Left lobe of liver (tissue), 2 donors: ENCODE data around the gene IRS2. TPM values are rescaled to one million over a fixed set of nuclear protein-coding genes. Genes with fewer than 3 reads are reported as not detected.

ENCODE experiments used
- ATAC-seq: fragments of 200-7000 bp; cut with Tn5 transposase; one replicate; pipeline ENCODE4 v1.9.1; 2020; ENCODE audit warnings: mild to moderate bottlenecking, moderate library complexity
- DNase-seq: peaks from one replicate; pipeline ENCODE4 v3.0.0-alpha.2; 2020; ENCODE audit warnings: low spot score
- total RNA-seq: library from RNA; stranded (reverse); gene quantifications from one replicate; pipeline ENCODE4 v1.2.1, GENCODE V29; 2021
- donor health status: DM: no; HTN: no; CAD: no; lungs with moderate emphysema.
- donor health status: DM: no; HTN: yes; CAD: no.

The IRS2 gene
- total RNA-seq, 1 donor from 2014 or later: 13.1 TPM

DNA sequence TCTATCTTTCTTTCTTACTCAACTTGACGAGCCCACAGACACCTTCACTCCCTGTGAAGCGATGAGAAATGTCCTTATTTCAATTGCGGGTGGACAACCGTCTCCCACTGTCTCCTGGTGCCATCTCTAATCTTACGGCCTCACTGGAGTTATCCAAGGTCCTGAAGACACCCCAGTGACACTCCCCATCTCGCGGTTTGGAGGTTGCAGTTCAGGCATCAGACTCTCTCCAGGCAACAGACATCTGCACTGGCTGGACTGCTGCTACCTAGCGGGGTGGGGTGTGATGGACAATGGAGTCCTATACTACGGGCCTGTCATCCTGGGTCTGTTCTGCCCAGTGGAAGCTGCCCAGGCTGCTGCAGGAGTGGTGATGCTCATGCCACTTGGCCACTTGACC lies 18.3 kb upstream of the IRS2 start:
- DNase-seq (no peak), ATAC-seq (no peak)

DNA sequence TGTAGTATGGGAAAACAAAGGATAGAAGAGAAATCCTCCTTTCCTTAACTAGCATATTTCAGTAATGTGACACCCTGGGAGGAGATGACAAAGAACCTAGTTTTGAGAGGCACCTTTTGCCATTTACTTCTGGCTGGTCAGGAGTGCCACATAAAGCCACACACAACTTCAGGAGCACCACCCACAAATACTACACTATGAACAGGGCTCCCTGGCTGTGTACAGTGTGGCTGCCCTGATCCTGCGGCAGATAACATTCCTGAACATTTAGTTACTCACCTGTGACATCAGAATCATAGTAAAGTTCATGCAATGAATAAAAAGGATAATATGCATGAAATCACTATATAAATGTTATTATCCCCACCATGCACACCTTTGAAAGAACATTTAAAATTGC lies 17.4 kb upstream of the IRS2 start:
- ATAC-seq: peak; percentile 48
- no peak for DNase-seq

DNA sequence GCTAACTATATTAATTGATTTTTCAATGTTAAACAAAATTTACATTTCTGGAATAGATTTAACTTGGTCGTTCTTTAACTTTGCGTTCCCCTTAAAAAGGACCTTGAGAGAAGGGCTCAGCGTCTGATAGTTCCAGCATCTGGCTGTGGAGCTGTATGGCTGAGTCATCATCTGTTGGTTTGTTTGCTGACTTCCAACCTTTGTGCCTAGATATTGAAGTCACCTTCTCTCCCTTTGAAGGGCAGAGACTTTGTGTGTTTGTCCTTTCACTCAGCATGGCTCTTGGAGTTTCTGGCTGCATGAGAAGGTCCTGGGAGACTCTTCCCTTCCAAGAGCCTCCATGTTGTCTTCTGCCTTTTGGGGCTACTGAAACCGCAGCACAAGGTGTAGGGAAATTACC lies 16.6 kb upstream of the IRS2 start:
- ATAC-seq: peak; percentile 99

DNA sequence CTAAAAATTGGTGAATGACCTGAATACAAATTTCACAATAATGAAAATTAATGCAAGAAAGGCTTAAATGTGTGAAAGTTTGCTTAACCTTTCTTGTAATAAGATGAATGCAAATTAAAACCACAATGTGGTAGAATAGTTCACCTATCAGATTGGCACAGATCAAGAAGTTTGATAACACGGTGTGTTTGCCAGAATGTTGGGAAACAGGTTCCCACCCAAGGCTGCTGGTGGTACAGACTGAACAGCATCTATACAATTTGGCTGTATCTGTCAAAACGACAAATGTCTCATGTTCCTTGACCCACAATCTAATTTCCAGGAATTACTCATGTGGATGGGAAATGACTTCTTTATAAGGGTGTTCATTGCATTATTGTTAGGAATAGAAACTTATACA lies 8.6 kb upstream of the IRS2 start:
- DNase-seq: no peak
- ATAC-seq: no peak

More for the DNA sequence above, 16.6 kb upstream of the IRS2 start:
- no peak for DNase-seq

DNA sequence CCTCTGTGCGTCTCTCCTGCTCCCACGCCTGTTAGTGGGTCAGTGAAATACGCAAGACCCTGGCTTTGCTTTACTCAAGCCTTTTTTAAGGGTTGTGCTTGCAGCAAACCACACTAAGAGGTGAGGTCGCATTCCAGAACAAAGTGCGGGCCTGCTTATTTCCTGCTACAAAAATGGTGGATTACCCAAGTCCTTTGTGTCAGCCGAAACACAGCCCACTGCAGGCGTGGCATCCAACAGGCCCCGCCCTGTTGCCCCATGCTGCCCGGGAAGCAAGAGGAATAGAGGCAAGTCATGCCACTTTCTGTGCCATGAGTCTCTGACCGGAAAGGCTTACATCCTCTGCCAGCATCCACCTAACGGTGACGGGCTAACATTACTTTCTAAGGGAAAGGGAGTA lies 7.7 kb upstream of the IRS2 start:
- ATAC-seq (no peak), DNase-seq (no peak)

DNA sequence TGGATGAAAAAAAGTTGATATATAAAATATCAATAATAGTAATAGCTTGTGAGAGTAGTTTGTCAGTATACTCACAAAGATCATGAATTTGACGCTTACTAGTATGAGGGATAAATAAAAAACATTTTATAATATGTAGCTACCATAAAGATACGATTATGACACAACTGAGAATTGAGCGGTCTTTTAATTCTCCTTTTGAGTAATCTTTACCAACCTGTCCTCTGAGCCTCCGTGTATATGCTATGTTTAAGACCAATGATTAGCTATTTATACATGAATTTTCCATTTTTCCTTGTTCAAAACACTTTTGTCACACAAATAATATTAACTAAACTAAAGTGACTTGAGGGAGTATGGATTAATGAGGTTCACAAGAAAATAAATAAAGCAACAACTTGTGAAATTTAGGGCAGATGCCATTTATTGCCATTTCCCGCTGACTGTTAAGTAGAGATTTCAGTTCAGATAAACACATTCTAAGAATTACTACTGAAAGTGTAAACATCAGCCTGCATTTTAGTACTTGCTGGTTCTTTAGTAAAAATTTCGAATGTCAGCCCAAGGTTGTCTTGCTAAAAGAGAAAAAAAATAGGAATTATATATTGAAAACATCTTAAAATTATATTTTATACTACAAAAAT lies 6.2 kb upstream of the IRS2 start:
- DNase-seq (no peak), ATAC-seq (no peak)

DNA sequence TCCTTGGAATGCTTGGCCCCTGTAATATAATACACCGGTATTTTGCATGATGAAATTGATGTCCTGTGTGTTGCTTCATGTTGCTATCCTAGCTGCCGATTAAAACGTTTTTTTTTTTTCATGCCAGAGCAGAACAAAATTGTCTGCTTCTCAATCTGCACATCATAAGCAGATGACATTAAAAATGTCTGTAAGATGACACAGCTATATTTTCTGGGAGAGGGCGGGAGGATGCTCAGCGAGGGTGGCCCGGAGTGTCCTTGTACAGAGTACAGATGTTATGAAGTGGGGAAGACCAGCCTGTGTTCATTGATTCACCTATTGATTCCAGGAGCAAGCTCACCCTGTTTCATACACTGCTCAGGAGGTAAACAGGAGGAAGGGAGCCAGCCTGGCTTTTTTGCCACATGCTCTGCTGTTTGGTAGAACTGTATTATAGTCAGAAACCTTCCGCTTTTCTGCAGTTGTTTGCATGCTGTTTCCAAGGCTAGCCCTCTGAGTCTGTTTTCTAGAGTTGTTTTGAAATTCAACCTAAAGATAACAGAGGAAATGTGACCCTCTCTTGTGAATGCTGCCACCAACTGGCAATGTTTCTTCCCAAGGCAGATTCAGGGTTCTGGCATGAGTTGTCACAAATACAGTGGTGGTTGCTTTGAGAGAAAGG lies 4.7 kb upstream of the IRS2 start:
- ATAC-seq: peak; percentile 38
- no peak for DNase-seq

DNA sequence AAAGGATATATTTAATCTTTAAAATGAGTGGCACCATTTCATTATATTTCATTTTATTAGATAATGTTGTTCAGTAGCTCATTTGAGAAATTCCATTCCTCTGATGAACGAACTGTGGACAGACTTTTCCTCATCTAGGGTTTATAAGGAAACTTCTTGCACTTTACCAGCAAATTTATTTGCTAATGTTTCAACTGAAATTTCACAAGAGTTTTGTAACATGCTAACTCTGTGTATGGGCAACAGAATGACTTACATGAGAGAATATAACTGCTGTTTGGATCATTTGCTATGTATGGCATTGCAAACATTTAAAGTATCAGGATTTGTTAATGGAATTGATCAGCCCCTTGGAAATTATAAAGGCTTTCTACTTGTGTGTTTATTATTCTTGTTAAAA lies 3.7 kb upstream of the IRS2 start:
- ATAC-seq (no peak), DNase-seq (no peak)

DNA sequence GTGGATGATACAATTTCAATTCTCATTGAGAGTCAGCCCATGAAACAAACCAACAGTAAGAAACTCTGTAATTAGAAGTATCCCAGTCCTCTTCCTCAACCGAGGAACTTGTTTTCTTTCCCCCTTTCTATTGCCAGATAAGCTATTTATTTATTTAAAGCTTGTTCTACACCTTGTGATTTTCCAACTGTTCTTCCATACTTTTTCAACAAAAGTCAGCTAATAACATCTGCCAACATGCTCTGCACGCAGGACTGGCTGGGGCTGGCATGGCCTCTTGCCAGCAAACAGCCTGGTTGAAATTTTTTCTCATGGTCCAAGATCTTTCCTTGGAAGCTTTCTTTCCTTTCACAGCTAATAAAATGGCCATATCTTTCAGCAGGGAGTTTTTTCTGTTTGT lies 2.9 kb upstream of the IRS2 start:
- DNase-seq (peak; percentile 71), ATAC-seq (no peak)

DNA sequence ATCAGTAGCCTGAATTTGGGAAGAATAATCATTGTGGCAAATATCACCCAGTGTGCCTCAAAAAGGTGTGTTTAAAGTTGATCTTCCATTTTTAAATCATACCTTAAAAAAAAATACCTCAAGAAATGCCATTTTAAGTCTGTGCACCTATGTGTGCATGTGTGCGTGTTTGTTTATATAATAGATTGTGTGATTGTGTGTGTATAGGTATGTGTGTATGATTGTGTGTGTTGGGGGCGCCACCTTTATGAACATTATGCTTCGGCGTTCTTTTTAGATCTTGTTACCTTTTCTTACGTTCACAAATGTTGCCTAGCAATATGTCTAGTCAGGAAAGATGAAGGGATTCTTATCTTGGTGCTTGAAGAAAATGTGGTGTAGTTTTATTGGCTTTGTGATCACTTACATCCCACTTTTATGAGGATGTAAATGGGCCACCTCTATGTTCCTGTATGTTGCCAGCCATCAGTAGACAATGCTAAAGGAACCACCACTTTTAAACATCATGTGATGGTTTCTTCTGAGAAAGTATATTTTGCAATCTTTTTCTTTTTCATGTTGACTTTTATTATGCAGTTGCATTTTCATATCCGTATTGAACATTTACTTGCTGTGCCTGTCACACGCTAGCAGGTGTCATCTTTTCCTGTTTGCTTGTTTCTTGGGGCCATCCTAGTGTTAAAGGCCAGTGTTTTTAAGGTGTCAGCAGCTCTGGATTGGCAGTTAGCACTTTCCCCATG lies 2.2 kb upstream of the IRS2 start:
- DNase-seq (no peak), ATAC-seq (no peak)

DNA sequence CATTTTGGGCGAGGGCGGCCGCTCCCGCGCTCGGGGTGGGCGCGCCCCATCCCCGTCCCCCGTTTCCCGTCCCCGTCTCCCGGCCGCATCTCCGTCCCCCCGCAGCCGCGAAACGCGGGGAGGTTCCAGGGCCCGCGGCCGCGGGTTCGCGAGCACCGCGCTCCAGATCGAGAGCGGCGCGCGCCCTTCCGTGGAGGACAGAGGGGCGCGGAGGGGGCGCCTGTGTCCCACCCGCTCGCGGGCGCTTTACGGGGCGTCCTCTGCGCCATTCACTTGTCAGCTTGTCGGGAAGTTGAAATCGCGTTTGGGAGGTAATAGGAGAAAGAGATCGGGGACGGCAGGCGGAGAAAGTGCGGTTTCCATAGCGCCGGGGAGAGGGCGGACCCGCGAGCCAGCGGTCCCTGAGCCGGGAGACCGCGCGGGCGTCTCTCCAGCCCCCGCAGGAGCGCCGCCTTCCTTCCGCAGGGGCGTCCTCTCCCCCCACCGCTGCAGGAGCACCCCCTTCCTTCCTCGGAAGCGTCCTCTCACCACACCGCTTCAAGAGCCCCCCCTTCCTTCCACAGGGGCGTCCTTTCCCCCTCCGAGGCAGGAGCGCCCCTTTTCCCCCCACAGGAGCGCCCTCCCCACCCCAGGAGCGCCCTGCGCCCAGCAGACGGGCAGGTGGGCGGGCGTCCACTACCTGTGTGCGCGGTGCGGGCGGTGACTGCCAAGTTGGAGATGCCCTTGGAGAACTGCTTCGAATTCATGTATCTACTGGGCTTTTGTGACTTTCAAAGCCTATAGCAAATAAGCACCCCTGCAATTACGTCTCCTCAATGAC lies 962 bp upstream of the IRS2 start:
- DNase-seq: no peak
- ATAC-seq: peak; percentile 13

DNA sequence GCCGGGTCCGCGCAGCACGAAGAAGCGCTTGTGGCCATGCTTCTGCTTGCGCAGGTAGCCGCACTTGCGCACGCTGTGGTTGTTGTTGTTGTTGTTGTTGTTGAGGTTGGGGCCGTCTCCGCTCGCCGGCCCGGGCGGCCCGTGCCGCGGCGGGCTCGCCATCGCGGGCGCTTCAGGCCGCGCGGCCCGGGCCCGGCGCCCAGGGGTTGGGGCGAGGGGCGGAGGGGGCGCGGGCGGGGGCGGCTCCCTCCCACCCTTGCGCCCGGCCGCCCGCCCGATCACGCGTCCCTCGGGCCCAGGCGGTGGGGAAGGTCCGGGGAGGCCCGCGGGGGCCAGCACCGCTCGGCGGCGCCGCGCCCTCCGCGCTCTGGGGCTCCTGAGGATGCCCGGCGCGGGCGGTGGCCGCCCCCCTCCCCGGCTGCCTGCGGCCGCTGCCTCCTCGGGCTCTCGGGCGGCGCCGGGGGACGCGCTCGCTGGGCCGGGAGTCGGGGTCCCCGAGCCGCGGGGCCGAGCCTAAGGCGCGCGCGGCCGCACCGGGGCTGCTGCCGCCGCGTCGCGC lies 412 bp downstream of the IRS2 start:
- DNase-seq (no peak), ATAC-seq (no peak)

DNA sequence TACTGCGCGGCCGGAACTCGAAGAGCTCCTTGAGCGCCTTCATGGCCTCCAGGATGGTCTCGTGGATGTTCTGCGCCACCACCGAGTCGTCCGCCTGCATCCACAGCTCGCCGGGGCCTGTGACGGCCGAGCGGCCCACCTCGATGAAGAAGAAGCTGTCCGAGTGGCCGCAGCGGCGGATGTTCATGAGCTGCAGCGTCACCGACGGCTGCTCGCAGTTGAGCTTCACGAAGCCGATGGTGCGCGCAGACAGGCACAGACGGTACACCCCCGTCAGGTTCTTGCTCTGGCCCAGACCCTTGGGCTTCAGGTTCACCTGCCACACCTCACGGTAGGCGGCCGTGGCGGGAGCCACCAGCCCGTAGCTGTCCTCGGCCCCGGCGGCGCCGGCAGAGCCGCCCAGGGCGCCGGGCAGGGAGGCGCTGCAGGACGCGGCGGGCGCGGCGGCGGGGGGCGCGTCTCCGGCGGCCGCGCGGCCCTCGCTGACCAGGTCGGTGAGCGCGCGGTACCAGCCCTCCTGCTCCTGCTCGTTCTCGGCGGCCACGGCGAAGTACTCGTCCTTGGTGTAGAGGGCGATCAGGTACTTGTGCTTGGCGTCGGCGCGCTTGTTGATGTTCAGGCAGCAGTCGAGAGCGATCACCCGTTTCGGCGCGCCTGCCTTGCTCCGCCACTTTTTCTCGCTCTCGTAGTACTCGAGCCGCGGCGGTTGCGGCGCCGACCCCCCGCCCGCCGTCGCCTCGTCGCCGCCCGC lies 1.1 kb downstream of the IRS2 start:
- peak; percentile 64 for DNase-seq
- peak; percentile 12 for ATAC-seq

DNA sequence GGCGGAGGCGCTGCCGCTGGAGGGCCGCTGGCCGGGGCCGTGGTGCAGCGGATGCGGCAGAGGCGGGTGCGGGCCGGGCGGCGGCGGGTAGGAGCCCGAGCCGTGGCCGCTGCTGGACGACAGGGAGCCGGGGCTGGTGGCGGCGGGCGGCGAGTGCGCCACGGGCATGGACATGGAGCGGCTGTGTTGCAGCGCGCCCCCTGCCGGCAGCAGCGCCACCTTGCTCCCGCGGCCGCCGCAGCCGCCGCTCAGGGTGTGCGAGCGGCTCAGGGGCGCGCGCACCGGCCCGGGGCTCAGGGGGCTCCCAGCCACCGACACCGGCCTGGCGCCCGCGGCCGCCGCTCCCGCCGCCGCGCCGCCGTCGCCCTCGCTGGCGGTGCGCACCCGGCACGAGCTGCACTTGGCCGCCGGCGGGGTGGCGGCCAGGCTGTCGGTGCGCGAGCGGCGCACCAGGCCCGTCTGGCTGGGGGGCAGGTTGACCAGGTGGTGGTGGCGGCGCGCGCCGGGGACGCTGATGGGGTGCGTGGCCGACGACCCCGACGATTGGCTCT lies 1.7 kb downstream of the IRS2 start:
- peak; percentile 86 for DNase-seq
- ATAC-seq: peak; percentile 64

DNA sequence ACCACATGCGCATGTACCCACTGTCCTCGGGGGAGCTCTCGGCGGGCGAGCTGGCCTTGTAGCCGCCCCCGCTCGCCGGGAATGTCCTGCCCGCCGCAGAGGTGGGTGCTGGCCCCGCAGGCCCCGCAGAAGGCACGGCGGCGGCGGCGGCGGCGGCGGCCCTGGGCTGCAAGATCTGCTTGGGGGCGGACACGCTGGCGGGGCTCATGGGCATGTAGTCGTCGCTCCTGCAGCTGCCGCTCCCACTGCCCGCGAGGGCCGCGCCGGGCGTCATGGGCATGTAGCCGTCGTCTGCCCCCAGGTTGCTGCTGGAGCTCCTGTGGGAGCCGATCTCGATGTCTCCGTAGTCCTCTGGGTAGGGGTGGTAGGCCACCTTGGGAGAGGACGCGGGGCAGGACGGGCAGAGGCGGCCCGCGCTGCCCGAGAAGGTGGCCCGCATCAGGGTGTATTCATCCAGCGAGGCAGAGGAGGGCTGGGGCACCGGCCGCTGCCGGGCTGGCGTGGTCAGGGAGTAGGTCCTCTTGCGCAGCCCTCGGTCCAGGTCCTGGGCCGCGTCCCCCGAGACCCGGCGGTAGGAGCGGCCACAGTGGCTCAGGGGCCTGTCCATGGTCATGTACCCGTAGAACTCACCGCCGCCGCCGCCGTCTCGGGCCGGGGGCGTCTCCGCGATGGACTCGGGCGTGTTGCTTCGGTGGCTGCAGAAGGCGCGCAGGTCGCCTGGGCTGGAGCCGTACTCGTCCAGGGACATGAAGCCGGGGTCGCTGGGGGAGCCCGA lies 2.4 kb downstream of the IRS2 start:
- ATAC-seq: no peak

DNA sequence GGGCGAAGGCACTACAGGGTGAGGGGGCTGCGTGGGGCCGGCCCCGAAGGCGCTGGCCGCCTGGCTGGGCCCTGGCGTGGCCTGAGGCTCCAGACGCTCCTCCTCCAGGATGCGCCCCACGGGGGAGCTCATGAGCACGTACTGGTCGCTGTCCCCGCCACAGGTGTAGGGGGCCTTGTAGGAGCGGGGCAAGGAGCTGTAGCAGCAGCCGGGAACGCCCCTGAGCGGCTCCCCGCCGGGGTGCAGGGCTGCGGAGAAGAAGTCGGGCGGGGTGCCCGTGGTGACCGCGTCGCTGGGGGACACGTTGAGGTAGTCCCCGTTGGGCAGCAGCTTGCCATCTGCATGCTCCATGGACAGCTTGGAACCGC lies 3.0 kb downstream of the IRS2 start:
- ATAC-seq: no peak
- no peak for DNase-seq

More for the DNA sequence above, 2.4 kb downstream of the IRS2 start:
- DNase-seq: no peak

DNA sequence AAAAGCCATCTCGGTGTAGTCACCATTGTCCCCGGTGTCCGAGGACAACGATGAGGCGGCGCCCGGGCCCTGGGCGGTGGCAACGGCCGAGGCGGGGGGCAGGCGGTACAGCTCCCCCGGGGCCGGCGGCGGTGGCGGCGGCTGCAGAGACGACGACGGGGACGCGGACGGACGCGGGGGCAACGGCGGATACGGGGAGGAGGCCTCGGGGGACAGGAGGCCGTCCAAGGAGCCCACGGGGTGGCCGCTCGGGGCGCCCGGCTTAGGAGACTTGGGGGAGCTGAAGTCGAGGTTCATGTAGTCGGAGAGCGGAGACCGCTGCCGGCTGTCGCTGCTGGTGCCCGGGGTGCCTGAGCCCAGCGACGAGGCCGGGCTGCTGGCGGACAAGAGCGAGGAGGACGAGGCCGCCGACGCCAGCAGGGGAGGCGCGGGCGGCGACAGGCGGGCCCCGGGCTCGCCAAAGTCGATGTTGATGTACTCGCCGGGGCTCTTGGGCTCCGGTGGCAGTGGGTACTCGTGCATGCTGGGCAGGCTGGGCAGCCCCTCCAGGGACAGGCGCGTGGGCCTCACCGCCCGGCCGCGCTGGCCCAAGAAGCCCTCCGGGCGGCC lies 3.5 kb downstream of the IRS2 start:
- ATAC-seq (no peak), DNase-seq (no peak)

DNA sequence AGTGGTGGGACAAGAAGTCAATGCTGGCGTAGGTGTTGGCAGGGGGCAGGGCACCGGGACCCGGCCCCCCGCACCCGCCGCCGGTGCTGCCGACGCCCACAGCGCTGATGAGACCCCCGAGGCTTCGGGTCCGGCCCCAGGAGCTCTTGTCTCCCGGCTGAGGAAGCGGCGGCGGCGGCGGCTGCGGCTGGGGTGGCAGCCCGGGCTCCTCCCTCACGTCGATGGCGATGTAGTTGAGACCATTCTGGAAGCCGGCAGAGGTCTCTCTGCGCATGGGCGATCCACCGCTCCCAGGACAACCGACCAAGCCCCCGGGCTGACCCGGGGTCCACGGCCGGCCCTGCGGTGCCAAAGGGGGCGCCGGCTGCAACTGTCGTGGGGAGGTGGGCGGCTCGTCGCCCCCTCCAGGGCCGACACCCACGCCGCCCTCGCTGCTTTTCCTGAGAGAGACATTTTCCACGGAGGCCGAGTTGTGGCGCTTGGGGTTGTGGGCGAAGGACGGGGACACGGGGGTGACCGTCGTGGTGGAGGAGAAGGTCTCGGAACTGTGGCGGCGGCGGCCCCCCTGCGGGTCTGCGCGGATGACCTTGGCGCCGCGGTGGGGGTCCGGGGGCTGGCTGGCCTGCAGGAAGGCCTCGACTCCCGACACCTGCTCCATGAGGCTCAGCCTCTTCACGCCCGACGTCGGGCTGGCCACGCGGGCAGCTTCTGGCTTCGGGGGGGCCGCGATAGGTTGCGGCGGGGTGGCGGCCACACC lies 4.1 kb downstream of the IRS2 start:
- ATAC-seq (no peak), DNase-seq (no peak)
